Measurements from ENCODE around the gene LACTBL1.

GRCh38 chr1:22910286-22910685 lies 62.4 kb downstream of the LACTBL1 start:
- no peak for TF ChIP-seq CTCF (IDR thresholded peaks at IDR 0.05; ENCODE audit: insufficient read depth, low read depth, low read length)
- TF ChIP-seq EZH2 (IDR thresholded peaks at IDR 0.05; ENCODE audit: insufficient read depth, low read length), result no peak
